Caco-2 (cell line): ENCODE data around the gene SLC7A8. TPM values are rescaled to one million over a fixed set of nuclear protein-coding genes. Genes with fewer than 3 reads are reported as not detected.

Experiments
- BruUV-seq: library from RNA; stranded (reverse); fragments of 400-500 nt; replicated peaks from 2 replicates; lab custom pipeline; 2021; lab: Mats Ljungman, UMichigan
- CTCF ChIA-PET: fragments of 300-600 bp; sonication (Branson Sonifier 250); formaldehyde crosslinking; loops from one replicate; lab custom pipeline; 2022; ENCODE audit warnings: antibody characterized with exemption; lab: Charles Lee
- POLR2A ChIA-PET: fragments of 300-600 bp; sonication (Branson Sonifier 250); formaldehyde crosslinking; loops from one replicate; lab custom pipeline; 2022; ENCODE audit warnings: antibody characterized with exemption; lab: Charles Lee
- DNase-seq, 2 experiments: peaks; one replicate each; pipeline versions ENCODE4 v3.0.0 to v3.0.0-alpha.2; 2020 to 2022
- H3K27me3 ChIP-seq: replicated peaks from 2 replicates; pipeline ENCODE4 v1.6.0; 2011; ENCODE audit warnings: low read length; ENCODE audit not compliant: control insufficient read depth, insufficient read depth
- H3K36me3 ChIP-seq: 2 replicates; pipeline ENCODE4 v1.5.1; 2011; ENCODE audit warnings: low read length; ENCODE audit not compliant: control insufficient read depth, insufficient read depth
- H3K4me1 ChIP-seq: fragments of 250-450 bp; sonication (Bioruptor Pico); 2 replicates; pipeline ENCODE4 v1.5.1; 2020; ENCODE audit warnings: mild to moderate bottlenecking
- H3K4me3 ChIP-seq: 2 replicates; pipeline ENCODE4 v1.5.1; 2011; ENCODE audit warnings: low read depth, mild to moderate bottlenecking, control low read depth, low read length
- H3K9me3 ChIP-seq: fragments of 250-450 bp; sonication (Bioruptor Pico); 2 replicates; pipeline ENCODE4 v1.5.1; 2020; ENCODE audit warnings: mild to moderate bottlenecking, moderate library complexity
- H3K27ac Mint-ChIP-seq: one replicate; pipeline ENCODE4 v1.8.0; 2022; ENCODE audit warnings: mixed read lengths; ENCODE audit not compliant: unreplicated experiment
- H3K27me3 Mint-ChIP-seq: one replicate; pipeline ENCODE4 v1.8.0; 2022; ENCODE audit warnings: mixed read lengths; ENCODE audit not compliant: insufficient read depth, unreplicated experiment
- H3K36me3 Mint-ChIP-seq: one replicate; pipeline ENCODE4 v1.8.0; 2022; ENCODE audit warnings: mild to moderate bottlenecking, mixed read lengths; ENCODE audit not compliant: insufficient read depth, unreplicated experiment
- H3K4me1 Mint-ChIP-seq: one replicate; pipeline ENCODE4 v1.8.0; 2022; ENCODE audit warnings: low read depth, mixed read lengths; ENCODE audit not compliant: unreplicated experiment
- H3K4me3 Mint-ChIP-seq: one replicate; pipeline ENCODE4 v1.8.0; 2022; ENCODE audit warnings: mild to moderate bottlenecking, moderate library complexity, mixed read lengths; ENCODE audit not compliant: unreplicated experiment
- H3K9me3 Mint-ChIP-seq: one replicate; pipeline ENCODE4 v1.8.0; 2022; ENCODE audit warnings: mixed read lengths; ENCODE audit not compliant: unreplicated experiment
- CTCF ChIP-seq, 2 experiments: fragments of 200-600 bp in 1 of 2; IDR thresholded peaks; 1 replicate in 1 of 2; 2 replicates in 1 of 2; pipeline versions ENCODE4 v1.5.1 to v1.8.0; 2011 to 2022; ENCODE audit warnings: antibody characterized with exemption in 1 of 2, control low read depth in 1 of 2, inconsistent platforms in 1 of 2, low read depth in 1 of 2, low read length in 1 of 2, mild to moderate bottlenecking in 1 of 2, moderate library complexity in 1 of 2; ENCODE audit not compliant: insufficient read depth in 1 of 2, severe bottlenecking in 1 of 2, unreplicated experiment in 1 of 2
- intact Hi-C: fragments of 100-400 bp; cut with micrococcal nuclease; formaldehyde crosslinking; loops from one replicate; pipeline ENCODE4 v1.10.0; 2022; ENCODE audit not compliant: unreplicated experiment
- total RNA-seq: library from RNA; stranded (reverse); gene quantifications from 2 replicates; pipeline ENCODE4 v1.2.3, GENCODE V29; 2022

SLC7A8 gene
- total RNA-seq, 1 experiment from 2014 or later = 26.9 TPM

DNA sequence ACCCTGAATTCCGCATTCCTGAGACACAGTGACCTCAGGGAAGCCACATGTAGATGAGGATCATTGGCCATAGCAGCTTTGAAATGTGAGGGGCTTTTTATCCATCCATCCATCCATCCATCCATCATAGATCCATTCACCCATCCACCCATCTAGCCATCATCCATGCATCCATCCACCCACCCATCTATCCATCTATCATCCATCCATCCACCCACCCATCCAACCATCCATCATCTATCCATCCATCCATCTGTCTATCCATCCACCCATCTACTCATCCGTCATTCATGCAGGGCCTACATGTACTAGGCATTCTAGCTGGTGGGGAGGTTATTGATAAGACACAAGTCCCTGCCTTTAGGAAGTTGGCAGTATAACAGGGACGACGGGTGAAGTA is 36.5 kb downstream of the SLC7A8 start:
- Mint-ChIP-seq H3K9me3 (no peaks in the 10 kb centered on the region), H3K27me3 (no peaks in the 10 kb centered on the region), H3K27ac (no peak overlapping the region), H3K4me3 (no peak overlapping the region), H3K4me1 (peaks cover 26% of the 10 kb centered on the region), H3K36me3 (peaks cover 5% of the 10 kb centered on the region)
- peaks cover 29% of the 10 kb centered on the region for H3K4me1 ChIP-seq
- no peak for TF ChIP-seq CTCF (IDR thresholded peaks at IDR 0.05; ENCODE audit: insufficient read depth in 1 of 2, low read depth in 1 of 2, low read length in 1 of 2, severe bottlenecking in 1 of 2, unreplicated experiment in 1 of 2)
- POLR2A ChIA-PET = no interaction called here
- DNase-seq = no peak
- BruUV-seq = no TSS peak
- H3K27me3 ChIP-seq = no peaks in the 10 kb centered on the region
- no peaks in the 10 kb centered on the region for H3K9me3 ChIP-seq
- H3K4me3 ChIP-seq = no peak overlapping the region
- CTCF ChIA-PET = interaction anchor here (0.9 to 2.4 kb wide), 3 partner anchors 15 to 35 kb away, joined by 3 to 17 read pairs (median 3); no protein-coding TSS in a partner anchor
- intact Hi-C loops = loop anchor here (1.0 to 2.0 kb wide), 2 partner anchors 27 to 36 kb away; partner anchors contain the start of gene SLC7A8
- no peaks in the 10 kb centered on the region for H3K36me3 ChIP-seq

DNA sequence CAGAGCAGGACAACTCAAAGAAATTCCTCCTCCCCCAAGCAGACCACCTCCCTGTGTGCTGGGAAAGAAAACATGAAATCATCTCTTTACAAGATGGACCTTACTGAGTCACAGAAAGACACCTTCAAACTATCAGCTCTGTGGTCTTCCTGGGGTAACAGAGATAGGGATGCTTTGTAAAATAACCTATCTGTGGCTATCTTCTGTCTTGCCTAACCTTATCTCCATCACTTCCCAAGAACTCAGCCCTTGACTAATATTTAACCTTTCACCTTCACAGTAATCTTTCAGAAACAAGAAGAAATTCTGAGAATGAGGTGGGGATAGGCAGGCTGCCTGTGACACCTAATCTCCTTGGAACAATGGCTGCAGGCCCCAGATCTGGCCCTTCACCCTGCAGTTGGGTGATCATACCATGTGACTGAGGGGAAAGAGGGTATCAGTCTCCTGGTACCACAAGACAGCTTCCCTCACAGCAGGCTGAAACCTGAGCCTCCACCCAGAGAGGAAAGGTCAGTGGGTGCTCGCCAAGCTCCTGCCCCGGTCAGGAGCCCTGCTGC is 37.0 kb downstream of the SLC7A8 start:
- intact Hi-C loops = loop anchor here (1.0 to 2.0 kb wide), 2 partner anchors 28 to 36 kb away; partner anchors contain the start of gene SLC7A8
- no TSS peak for BruUV-seq
- H3K27me3 Mint-ChIP-seq = no peaks in the 10 kb centered on the region

More for the DNA sequence above, 37.0 kb downstream of the SLC7A8 start:
- Histone ChIP-seq H3K4me3 (no peak overlapping the region), H3K4me1 (peaks cover 29% of the 10 kb centered on the region), H3K27me3 (no peaks in the 10 kb centered on the region), H3K9me3 (no peaks in the 10 kb centered on the region), H3K36me3 (no peaks in the 10 kb centered on the region)
- DNase-seq = peak; percentile 52 to 74
- Mint-ChIP-seq H3K4me3 (peak overlapping the region; percentile 1), H3K4me1 (peaks cover 26% of the 10 kb centered on the region), H3K36me3 (peaks cover 5% of the 10 kb centered on the region), H3K9me3 (no peaks in the 10 kb centered on the region), H3K27ac (peak overlapping the region; percentile 54)
- TF ChIP-seq CTCF (IDR thresholded peaks at IDR 0.05; ENCODE audit: insufficient read depth in 1 of 2, low read depth in 1 of 2, low read length in 1 of 2, severe bottlenecking in 1 of 2, unreplicated experiment in 1 of 2) = no peak
- POLR2A ChIA-PET = interaction anchor here (1.0 kb wide), 1 partner anchor 51 kb away, joined by 5 read pairs; the partner anchor contains the start of genes ACIN1 and C14orf119
- CTCF ChIA-PET = interaction anchor here (0.9 to 2.4 kb wide), 3 partner anchors 16 to 35 kb away, joined by 3 to 17 read pairs (median 3); no protein-coding TSS in a partner anchor
